Uterus (tissue), 4 donors: ENCODE measurements around the gene PPFIA3. TPM values are rescaled to one million over a fixed set of nuclear protein-coding genes. Genes with fewer than 3 reads are reported as not detected.
"Not testable (repeated sequence)": the region's sequence is repeated elsewhere in the genome, so short reads cannot be mapped to it uniquely, and the experiment has no call there.

Experiments used
- DNase-seq, 2 donors: peaks; one replicate each; pipeline ENCODE4 v3.0.0-alpha.2; 2019 to 2020
- H3K27ac ChIP-seq, 2 donors: fragments of 200-600 bp; sonication (generic); 1 replicate in 1 of 2; 2 replicates in 1 of 2; pipeline ENCODE4 v1.5.1; 2016 to 2018
- H3K27me3 ChIP-seq, 2 donors: fragments of 200-600 bp; sonication (generic); one replicate each; pipeline ENCODE4 v1.5.1; 2018 to 2019; ENCODE audit warnings: control low read depth in 1 of 2
- H3K36me3 ChIP-seq, 2 donors: fragments of 200-600 bp; sonication (generic); one replicate each; pipeline ENCODE4 v1.5.1; 2019; ENCODE audit warnings: control low read depth in 1 of 2
- H3K4me1 ChIP-seq, 2 donors: fragments of 200-600 bp; sonication (generic); one replicate each; pipeline ENCODE4 v1.5.1; 2018 to 2019; ENCODE audit warnings: control low read depth in 1 of 2
- H3K4me3 ChIP-seq, 2 donors: fragments of 200-600 bp; sonication (generic); 1 replicate in 1 of 2; 2 replicates in 1 of 2; pipeline ENCODE4 v1.5.1; 2018 to 2019; ENCODE audit warnings: mild to moderate bottlenecking in 1 of 2
- H3K9me3 ChIP-seq, 2 donors: fragments of 200-600 bp; sonication (generic); one replicate each; pipeline ENCODE4 v1.5.1; 2019; ENCODE audit warnings: control low read depth in 1 of 2
- CTCF ChIP-seq, 4 experiments: fragments of 200-600 bp in 2 of 4; fragments of 450-650 bp in 2 of 4; sonication (generic) in 2 of 4; IDR thresholded peaks; one replicate each; pipeline ENCODE4 v1.5.1; 2016 to 2019; ENCODE audit warnings: antibody characterized with exemption in 4 of 4, mild to moderate bottlenecking in 2 of 4, moderate library complexity in 1 of 4
- POLR2A ChIP-seq, 2 donors: fragments of 450-650 bp; IDR thresholded peaks; one replicate each; pipeline ENCODE4 v1.6.1; 2016; ENCODE audit warnings: antibody characterized with exemption in 2 of 2, mild to moderate bottlenecking in 1 of 2, moderate library complexity in 1 of 2
- intact Hi-C: fragments of 100-400 bp; cut with DNase I; formaldehyde crosslinking; loops from one replicate; pipeline ENCODE4 v1.15.1; 2023; ENCODE audit warnings: low total_unique reads
- total RNA-seq, 4 donors: library from RNA; depleted of rRNA in 3 of 4; stranded (reverse); fragments of >200 nt in 3 of 4; gene quantifications; one replicate each; pipeline versions ENCODE4 v1.1.0 to v1.2.4, GENCODE V29; 2014 to 2023
- donor health status: DM: yes; HTN: yes; CAD: no.

The PPFIA3 gene
- total RNA-seq, 4 donors from 2014 or later, result 0.51 to 8.3 (median 7.4) TPM; not detected in 1

GRCh38 chr19:49118565-49119410, 556 bp upstream of the PPFIA3 start, which contains the start of gene C19orf73:
Gene C19orf73 (minus strand): TSS chr19:49119143. CDS start chr19:49119022, 121 bp downstream.
- TF ChIP-seq POLR2A (IDR thresholded peaks at IDR 0.05) (peak; percentile 70 to 80), CTCF (IDR thresholded peaks at IDR 0.05) (peak in 2 of 4 experiments; percentile 31 to 33)
- Histone ChIP-seq H3K4me3 (peak within 1 kb of the TSS; percentile 51 to 66), H3K36me3 (no peaks in the 10 kb centered on the region), H3K27ac (peak within 1 kb of the TSS; percentile 86 to 96), H3K9me3 (no peaks in the 10 kb centered on the region), H3K27me3 (no peaks in the 10 kb centered on the region), H3K4me1 (peaks cover 0 to 17% of the 10 kb centered on the region in 2 donors)
- peak; percentile 92 to 95 for DNase-seq
- intact Hi-C loops, result no loop called here

GRCh38 chr19:49120325-49120683, 960 bp downstream of the PPFIA3 start:
- TF ChIP-seq CTCF (IDR thresholded peaks at IDR 0.05) (no peak), POLR2A (IDR thresholded peaks at IDR 0.05) (no peak)
- no peak overlapping the region for H3K27ac ChIP-seq

GRCh38 chr19:49120868-49121267, 1.5 kb downstream of the PPFIA3 start:
- DNase-seq, result no peak
- Histone ChIP-seq H3K4me3 (no peak overlapping the region), H3K4me1 (peaks cover 0 to 17% of the 10 kb centered on the region in 2 donors), H3K9me3 (no peaks in the 10 kb centered on the region), H3K36me3 (no peaks in the 10 kb centered on the region), H3K27ac (no peak overlapping the region), H3K27me3 (no peaks in the 10 kb centered on the region)
- no peak for TF ChIP-seq CTCF (IDR thresholded peaks at IDR 0.05)
- TF ChIP-seq POLR2A (IDR thresholded peaks at IDR 0.05), result no peak
- intact Hi-C loops, result no loop called here

More at GRCh38 chr19:49120325-49120683, 960 bp downstream of the PPFIA3 start:
- no peak for DNase-seq
- Histone ChIP-seq H3K36me3 (no peaks in the 10 kb centered on the region), H3K27me3 (no peaks in the 10 kb centered on the region), H3K4me1 (peaks cover 0 to 17% of the 10 kb centered on the region in 2 donors), H3K4me3 (no peak overlapping the region), H3K9me3 (no peaks in the 10 kb centered on the region)
- intact Hi-C loops, result no loop called here

GRCh38 chr19:49121841-49122240, 2.5 kb downstream of the PPFIA3 start:
- H3K36me3 ChIP-seq, H3K27ac ChIP-seq, DNase-seq, H3K9me3 ChIP-seq, H3K27me3 ChIP-seq, H3K4me3 ChIP-seq, intact Hi-C loops: not testable (repeated sequence)
- H3K4me1 ChIP-seq, result peaks cover 0 to 17% of the 10 kb centered on the region in 2 donors

- H3K36me3 ChIP-seq, DNase-seq, H3K9me3 ChIP-seq, H3K4me3 ChIP-seq, H3K27me3 ChIP-seq, H3K27ac ChIP-seq, intact Hi-C loops: not testable (repeated sequence)
- peaks cover 0 to 16% of the 10 kb centered on the region in 2 donors for H3K4me1 ChIP-seq
Measured at GRCh38 chr19:49123285-49123684, 3.9 kb downstream of the PPFIA3 start.

- H3K27ac ChIP-seq, result no peak overlapping the region
- H3K27me3 ChIP-seq, result no peaks in the 10 kb centered on the region
- H3K36me3 ChIP-seq, result no peaks in the 10 kb centered on the region
- no peaks in the 10 kb centered on the region for H3K9me3 ChIP-seq
- peaks cover 0 to 7% of the 10 kb centered on the region in 2 donors for H3K4me1 ChIP-seq
- DNase-seq, result no peak
- TF ChIP-seq CTCF (IDR thresholded peaks at IDR 0.05), result no peak
- TF ChIP-seq POLR2A (IDR thresholded peaks at IDR 0.05), result no peak
- intact Hi-C loops, result no loop called here
- H3K4me3 ChIP-seq, result no peak overlapping the region
Measured at GRCh38 chr19:49125025-49125731, 5.8 kb downstream of the PPFIA3 start.
